Coronary artery (tissue), 2 donors: ENCODE measurements around the gene ZNF765.

ENCODE experiments used
- DNase-seq: peaks from one replicate; pipeline ENCODE4 v3.0.0-alpha.2; 2017; ENCODE audit warnings: low spot score
- H3K27ac ChIP-seq, 2 donors: fragments of 200-600 bp; sonication (generic); one replicate each; pipeline ENCODE4 v1.5.1; 2016 to 2019
- H3K4me3 ChIP-seq: fragments of 200-600 bp; sonication (generic); 2 replicates; pipeline ENCODE4 v1.5.1; 2016; ENCODE audit warnings: mild to moderate bottlenecking, moderate library complexity
- TF ChIP-seq, protein P1 (sequence below): fragments of 200-600 bp; sonication (generic); IDR thresholded peaks from one replicate; pipeline ENCODE4 v1.5.1; 2019; ENCODE audit warnings: antibody characterized with exemption

Gene ZNF765

DNA sequence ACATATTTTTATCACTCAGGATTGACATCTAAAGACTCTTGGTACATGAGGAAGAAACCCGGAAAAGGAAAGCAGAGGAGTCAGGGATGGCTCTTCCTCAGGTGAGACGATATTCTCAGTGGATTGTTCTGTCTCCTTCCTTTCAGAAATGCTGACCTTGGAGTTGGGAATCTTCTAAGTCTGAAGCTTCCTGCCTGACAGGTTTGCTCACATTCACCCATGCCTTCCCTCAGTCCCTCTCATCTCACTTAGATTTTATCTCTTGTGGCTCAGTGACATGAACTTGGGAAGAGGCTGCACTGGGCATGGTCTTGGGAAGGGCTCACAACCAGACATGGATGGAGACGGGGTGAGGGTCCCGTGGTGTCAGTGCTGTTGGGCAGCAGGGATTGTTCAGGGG is 22.8 kb upstream of the ZNF765 start:
- no peak overlapping the region for H3K27ac ChIP-seq
- TF ChIP-seq, protein P1, sequence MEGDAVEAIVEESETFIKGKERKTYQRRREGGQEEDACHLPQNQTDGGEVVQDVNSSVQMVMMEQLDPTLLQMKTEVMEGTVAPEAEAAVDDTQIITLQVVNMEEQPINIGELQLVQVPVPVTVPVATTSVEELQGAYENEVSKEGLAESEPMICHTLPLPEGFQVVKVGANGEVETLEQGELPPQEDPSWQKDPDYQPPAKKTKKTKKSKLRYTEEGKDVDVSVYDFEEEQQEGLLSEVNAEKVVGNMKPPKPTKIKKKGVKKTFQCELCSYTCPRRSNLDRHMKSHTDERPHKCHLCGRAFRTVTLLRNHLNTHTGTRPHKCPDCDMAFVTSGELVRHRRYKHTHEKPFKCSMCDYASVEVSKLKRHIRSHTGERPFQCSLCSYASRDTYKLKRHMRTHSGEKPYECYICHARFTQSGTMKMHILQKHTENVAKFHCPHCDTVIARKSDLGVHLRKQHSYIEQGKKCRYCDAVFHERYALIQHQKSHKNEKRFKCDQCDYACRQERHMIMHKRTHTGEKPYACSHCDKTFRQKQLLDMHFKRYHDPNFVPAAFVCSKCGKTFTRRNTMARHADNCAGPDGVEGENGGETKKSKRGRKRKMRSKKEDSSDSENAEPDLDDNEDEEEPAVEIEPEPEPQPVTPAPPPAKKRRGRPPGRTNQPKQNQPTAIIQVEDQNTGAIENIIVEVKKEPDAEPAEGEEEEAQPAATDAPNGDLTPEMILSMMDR: no peak
- DNase-seq: no peak
- H3K4me3 ChIP-seq: no peak overlapping the region

DNA sequence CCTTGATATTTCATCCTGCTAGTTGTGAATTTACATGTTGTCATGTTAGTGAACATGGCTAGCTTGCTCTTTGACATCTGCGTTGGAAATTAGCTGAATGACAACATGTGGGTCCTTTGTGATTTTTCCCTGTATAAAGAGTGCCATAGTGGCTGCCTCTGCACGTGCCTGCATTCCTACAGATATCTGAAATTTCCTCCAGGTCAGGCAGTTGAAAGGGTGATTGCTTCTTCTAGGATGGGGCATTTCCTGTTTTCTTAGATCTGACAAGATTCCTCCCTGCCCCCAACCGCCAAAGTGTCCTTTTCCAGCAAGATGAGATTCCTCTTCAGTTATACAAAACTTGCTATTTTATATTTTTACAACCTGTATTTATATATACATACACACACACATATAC is 20.7 kb upstream of the ZNF765 start:
- H3K27ac ChIP-seq: no peak overlapping the region
- no peak for DNase-seq
- TF ChIP-seq, protein P1: no peak
- H3K4me3 ChIP-seq: no peak overlapping the region

DNA sequence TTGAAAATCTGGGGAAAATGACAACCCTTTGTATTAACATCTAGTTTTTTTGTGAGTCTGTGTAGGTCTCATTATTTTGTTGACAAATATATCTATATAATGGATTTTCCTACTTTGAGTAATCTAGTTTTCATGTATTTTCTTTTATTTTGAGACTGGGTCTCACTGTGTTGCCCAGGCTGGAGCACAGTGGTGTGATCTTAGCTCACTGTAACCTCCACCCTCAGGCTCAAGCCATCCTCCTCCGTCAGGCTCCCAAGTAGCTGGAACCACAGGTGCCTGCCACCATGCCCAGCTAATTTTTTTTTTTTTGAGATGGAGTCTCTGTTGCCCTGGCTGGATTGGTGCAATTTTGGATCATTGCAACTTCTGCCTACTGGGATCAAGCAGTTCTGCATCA is 20.2 kb upstream of the ZNF765 start:
- no peak for DNase-seq
- H3K27ac ChIP-seq: no peak overlapping the region
- TF ChIP-seq, protein P1: no peak
- no peak overlapping the region for H3K4me3 ChIP-seq

DNA sequence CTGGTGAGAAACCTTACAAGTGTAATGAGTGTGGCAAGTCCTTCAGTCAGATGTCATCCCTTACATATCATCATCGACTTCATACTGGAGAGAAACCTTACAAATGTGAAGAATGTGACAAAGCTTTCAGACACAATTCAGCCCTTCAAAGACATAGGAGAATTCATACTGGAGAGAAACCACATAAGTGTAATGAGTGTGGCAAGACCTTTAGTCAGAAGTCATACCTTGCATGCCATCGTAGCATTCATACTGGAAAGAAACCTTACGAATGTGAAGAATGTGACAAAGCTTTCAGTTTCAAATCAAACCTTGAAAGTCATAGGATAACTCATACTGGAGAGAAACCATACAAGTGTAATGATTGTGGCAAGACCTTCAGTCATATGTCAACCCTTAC is 13.6 kb upstream of the ZNF765 start:
- no peak for DNase-seq
- TF ChIP-seq, protein P1: no peak
- Histone ChIP-seq H3K27ac (no peak overlapping the region), H3K4me3 (no peak overlapping the region)

DNA sequence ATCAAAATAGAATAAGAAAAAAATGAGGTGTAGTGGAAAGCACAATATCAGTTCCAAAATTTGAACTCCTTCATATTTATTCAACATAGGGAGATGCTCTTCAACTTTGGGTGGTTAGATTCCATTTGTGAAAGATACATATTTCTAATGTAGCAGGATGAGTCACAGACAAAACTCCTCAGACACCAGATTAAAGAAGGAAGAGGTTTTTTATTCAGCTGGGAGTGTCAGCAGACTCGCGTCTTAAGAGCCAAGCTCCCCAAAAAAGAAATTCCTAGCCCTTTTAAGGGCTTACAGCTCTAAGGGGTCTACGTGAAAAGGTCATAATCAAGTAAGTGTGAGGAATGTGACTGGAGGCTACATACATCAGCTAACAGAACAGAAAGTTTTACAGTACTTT is 6.8 kb upstream of the ZNF765 start:
- Histone ChIP-seq H3K27ac (no peak overlapping the region), H3K4me3 (no peak overlapping the region)
- TF ChIP-seq, protein P1: no peak
- no peak for DNase-seq

DNA sequence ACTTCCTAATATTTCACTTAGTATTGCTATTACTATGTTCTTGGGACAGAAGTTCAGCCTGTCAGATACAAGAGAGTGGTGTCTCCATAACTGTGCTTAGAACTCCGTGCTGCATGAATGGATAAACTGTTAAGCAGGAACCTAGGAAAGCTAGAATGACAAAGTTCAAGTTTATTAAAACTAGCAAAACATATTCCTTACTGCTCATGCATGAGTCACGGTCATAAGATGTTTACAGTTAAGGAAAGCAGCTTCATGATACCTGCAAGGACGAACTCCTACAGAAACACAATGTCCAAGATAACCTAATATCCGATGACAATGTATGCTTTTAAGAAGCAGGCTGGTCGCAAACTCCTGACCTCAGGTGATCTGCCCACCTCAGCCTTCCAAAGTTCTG is 6.0 kb upstream of the ZNF765 start:
- DNase-seq: no peak
- Histone ChIP-seq H3K4me3 (no peak overlapping the region), H3K27ac (no peak overlapping the region)
- TF ChIP-seq, protein P1: no peak

DNA sequence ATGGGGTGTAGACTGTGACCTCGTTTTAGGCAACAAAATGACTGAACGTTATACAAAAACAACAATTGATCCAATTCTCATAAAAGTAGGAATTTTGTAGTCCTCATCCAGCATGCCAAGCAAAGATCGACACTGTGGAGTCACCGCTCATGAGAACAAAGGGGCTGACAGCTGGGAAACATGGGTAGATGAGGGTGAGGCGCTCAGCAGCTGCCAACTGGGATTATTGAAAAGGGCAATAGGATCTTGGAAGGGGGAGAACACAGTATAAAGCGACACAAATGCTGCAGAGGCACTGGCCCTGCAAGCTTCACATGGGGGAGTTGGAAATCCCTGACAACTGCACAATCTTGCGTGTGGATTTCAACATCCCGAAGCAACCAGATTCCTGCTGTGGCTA is 5.4 kb upstream of the ZNF765 start:
- H3K27ac ChIP-seq: no peak overlapping the region
- TF ChIP-seq, protein P1: no peak
- DNase-seq: no peak
- H3K4me3 ChIP-seq: no peak overlapping the region
